Measurements from ENCODE around the gene ZNF878. TPM values are rescaled to one million over a fixed set of nuclear protein-coding genes. Genes with fewer than 3 reads are reported as not detected.

Gene ZNF878
- total RNA-seq, 6 experiments from 2014 or later, result 0.11 to 0.17 (median 0.17) TPM; not detected in 3

- no peak for DNase-seq
- H3K4me3 Mint-ChIP-seq, result peak overlapping the region; percentile 91
- peaks cover 25% of the 10 kb centered on the region for H3K36me3 Mint-ChIP-seq (ENCODE audit: low read depth)
- no peak for TF ChIP-seq CTCF (IDR thresholded peaks at IDR 0.05)
- H3K27me3 Mint-ChIP-seq (ENCODE audit: insufficient read depth), result no peaks in the 10 kb centered on the region
- H3K4me1 Mint-ChIP-seq (ENCODE audit: low read depth), result peaks cover 19% of the 10 kb centered on the region
- peak overlapping the region; percentile 63 for H3K27ac Mint-ChIP-seq
- H3K9me3 Mint-ChIP-seq, result peaks cover 2% of the 10 kb centered on the region
Measured at GRCh38 chr19:12034620-12035019, 18.1 kb downstream of the ZNF878 start.

GRCh38 chr19:12034198-12034597, 18.6 kb downstream of the ZNF878 start:
- H3K4me3 Mint-ChIP-seq, result peak overlapping the region; percentile 91
- H3K9me3 Mint-ChIP-seq, result peaks cover 5% of the 10 kb centered on the region
- peak overlapping the region; percentile 63 for H3K27ac Mint-ChIP-seq
- TF ChIP-seq CTCF (IDR thresholded peaks at IDR 0.05), result no peak
- no peaks in the 10 kb centered on the region for H3K27me3 Mint-ChIP-seq (ENCODE audit: insufficient read depth)
- peaks cover 29% of the 10 kb centered on the region for H3K36me3 Mint-ChIP-seq (ENCODE audit: low read depth)
- peaks cover 19% of the 10 kb centered on the region for H3K4me1 Mint-ChIP-seq (ENCODE audit: low read depth)
- DNase-seq, result no peak

DNA sequence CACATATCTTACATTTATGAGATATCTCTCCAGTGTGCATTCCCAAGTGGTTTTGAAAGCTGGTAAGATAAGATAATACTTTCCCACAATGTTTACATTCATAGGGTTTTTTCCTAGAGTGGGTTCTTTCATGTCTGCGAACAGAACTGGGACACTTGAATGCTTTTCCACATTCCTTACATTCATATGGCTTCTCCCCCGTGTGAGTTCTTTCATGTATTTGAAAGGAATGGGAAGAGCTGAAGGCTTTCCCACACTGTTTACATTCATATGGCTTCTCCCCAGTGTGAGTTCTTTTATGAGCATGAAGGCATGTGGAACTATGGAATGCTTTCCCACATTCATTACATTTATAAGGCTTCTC, 37.0 kb downstream of the ZNF878 start:
- H3K9me3 Mint-ChIP-seq, result peaks cover 90% of the 10 kb centered on the region
- H3K36me3 Mint-ChIP-seq (ENCODE audit: low read depth), result peaks cover 71% of the 10 kb centered on the region
- TF ChIP-seq CTCF (IDR thresholded peaks at IDR 0.05), result no peak
- H3K27ac Mint-ChIP-seq, result no peak overlapping the region
- DNase-seq, result no peak
- H3K4me1 Mint-ChIP-seq (ENCODE audit: low read depth), result no peaks in the 10 kb centered on the region
- no peak overlapping the region for H3K4me3 Mint-ChIP-seq
- H3K27me3 Mint-ChIP-seq (ENCODE audit: insufficient read depth), result no peaks in the 10 kb centered on the region; the same call in 1 of the 2 replicates

- Mint-ChIP-seq H3K36me3 (ENCODE audit: low read depth) (peaks cover 71% of the 10 kb centered on the region), H3K27ac (no peak overlapping the region), H3K4me1 (ENCODE audit: low read depth) (no peaks in the 10 kb centered on the region), H3K27me3 (ENCODE audit: insufficient read depth) (no peaks in the 10 kb centered on the region; the same call in 1 of the 2 replicates), H3K9me3 (peaks cover 89% of the 10 kb centered on the region), H3K4me3 (no peak overlapping the region)
- no peak for DNase-seq
- TF ChIP-seq CTCF (IDR thresholded peaks at IDR 0.05), result no peak
Measured at GRCh38 chr19:12015015-12015752, 37.6 kb downstream of the ZNF878 start.

DNA sequence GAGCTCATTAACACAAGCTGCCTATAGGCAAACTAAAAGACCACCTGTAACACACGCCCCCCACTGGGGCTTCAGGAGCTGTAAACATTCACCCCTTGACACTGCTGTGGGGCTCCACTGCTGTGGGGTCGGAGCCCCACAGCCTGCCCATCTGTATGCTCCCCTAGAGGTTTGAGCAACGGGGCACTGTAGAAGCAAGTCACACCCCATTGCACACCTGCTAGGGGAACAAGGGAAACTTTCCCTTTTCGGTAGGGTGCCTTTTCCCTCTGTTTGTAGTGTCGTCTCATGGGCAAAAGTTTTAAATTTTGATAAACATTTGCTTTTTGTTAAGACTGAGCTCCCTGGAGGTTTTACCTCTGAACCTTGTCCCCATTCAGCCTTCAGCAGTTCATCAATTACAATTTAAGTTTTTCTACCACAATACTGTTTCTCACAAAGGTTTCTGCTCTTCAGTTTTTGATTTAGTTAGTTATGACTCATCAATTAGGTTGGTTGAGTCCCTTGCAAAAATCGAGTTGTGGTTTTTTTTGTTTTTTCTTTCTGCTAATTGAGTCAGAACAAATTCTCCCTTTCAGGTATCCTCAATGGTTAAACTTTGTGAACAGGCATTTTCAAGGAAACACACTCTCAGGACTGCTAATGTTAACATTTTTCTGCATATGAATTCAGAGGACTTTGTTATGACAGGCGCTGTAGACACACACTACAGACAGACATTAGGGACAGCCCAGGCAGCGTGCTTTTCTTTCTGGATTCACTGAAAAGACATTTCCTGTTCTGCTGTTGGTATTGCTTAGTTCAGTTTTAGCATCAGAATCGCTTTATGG, 52.4 kb downstream of the ZNF878 start:
- no peak for TF ChIP-seq CTCF (IDR thresholded peaks at IDR 0.05)
- peak overlapping the region; percentile 2; the same call in 1 of the 2 replicates for H3K4me3 Mint-ChIP-seq
- DNase-seq, result peak; percentile 11
- H3K4me1 Mint-ChIP-seq (ENCODE audit: low read depth), result peaks cover 20% of the 10 kb centered on the region
- H3K27ac Mint-ChIP-seq, result peak overlapping the region; percentile 30; the same call in 1 of the 2 replicates
- H3K36me3 Mint-ChIP-seq (ENCODE audit: low read depth), result peaks cover 22% of the 10 kb centered on the region
- no peaks in the 10 kb centered on the region for H3K9me3 Mint-ChIP-seq
- H3K27me3 Mint-ChIP-seq (ENCODE audit: insufficient read depth), result no peaks in the 10 kb centered on the region

All from HFFc6 (cell line).